ENCODE data around the gene CCDC85A. TPM values are rescaled to one million over a fixed set of nuclear protein-coding genes. Genes with fewer than 3 reads are reported as not detected.

Gene CCDC85A
- total and polyA plus RNA-seq, 10 donors: 0.07 to 2.6 (median 0.77) TPM

- DNase-seq: no peak
- WGBS, 5 donors: 51 to 74% (median 61%) methylated on average over 1 of the region's 1 CpG
- H3K4me1 ChIP-seq: no peaks in the 10 kb centered on the region
- TF ChIP-seq CTCF (IDR thresholded peaks at IDR 0.05 in 8 of 11, conservative IDR thresholded peaks at IDR 0.05 in 3 of 11) (no peak), POLR2A (IDR thresholded peaks at IDR 0.05) (no peak), POLR2AphosphoS5 (IDR thresholded peaks at IDR 0.05) (no peak)
- intact Hi-C loops (cut with DNase I; ENCODE audit: low total_unique reads): no loop called here
- no peaks in the 10 kb centered on the region for H3K27me3 ChIP-seq (replicated peaks in 1 of 7)
- peaks cover 0 to 47% (median 25%) of the 10 kb centered on the region in 8 donors for H3K9me3 ChIP-seq
- no peak overlapping the region for H3K27ac ChIP-seq
- H3K4me3 ChIP-seq: no peak overlapping the region
- no peaks in the 10 kb centered on the region for H3K36me3 ChIP-seq
These were observed 55.6 kb downstream of the CCDC85A start for GRCh38 chr2:56239437-56239836.

GRCh38 chr2:56240210-56240609 lies 56.4 kb downstream of the CCDC85A start:
- Histone ChIP-seq H3K27ac (no peak overlapping the region), H3K4me1 (no peaks in the 10 kb centered on the region), H3K9me3 (peaks cover 0 to 49% (median 25%) of the 10 kb centered on the region in 8 donors), H3K36me3 (no peaks in the 10 kb centered on the region), H3K27me3 (replicated peaks in 1 of 7) (no peaks in the 10 kb centered on the region), H3K4me3 (no peak overlapping the region)
- WGBS, 5 donors: 85 to 92% (median 91%) methylated on average over 5 of the region's 5 CpGs
- intact Hi-C loops (cut with DNase I; ENCODE audit: low total_unique reads): no loop called here
- no peak for DNase-seq
- TF ChIP-seq CTCF (IDR thresholded peaks at IDR 0.05 in 8 of 11, conservative IDR thresholded peaks at IDR 0.05 in 3 of 11): no peak
- TF ChIP-seq POLR2AphosphoS5 (IDR thresholded peaks at IDR 0.05): no peak
- no peak for TF ChIP-seq POLR2A (IDR thresholded peaks at IDR 0.05)

GRCh38 chr2:56244506-56244905 lies 60.7 kb downstream of the CCDC85A start:
- intact Hi-C loops (cut with DNase I; ENCODE audit: low total_unique reads): no loop called here
- H3K36me3 ChIP-seq: no peaks in the 10 kb centered on the region
- WGBS, 5 donors: 0 to 83% (median 62%) methylated on average over 1 of the region's 1 CpG
- DNase-seq: no peak
- H3K4me3 ChIP-seq: no peak overlapping the region
- TF ChIP-seq POLR2AphosphoS5 (IDR thresholded peaks at IDR 0.05) (no peak), POLR2A (IDR thresholded peaks at IDR 0.05) (no peak), CTCF (IDR thresholded peaks at IDR 0.05 in 8 of 11, conservative IDR thresholded peaks at IDR 0.05 in 3 of 11) (no peak)
- H3K4me1 ChIP-seq: peaks cover 0 to 4% (median 0%) of the 10 kb centered on the region in 6 donors
- peaks cover 0 to 49% (median 25%) of the 10 kb centered on the region in 8 donors for H3K9me3 ChIP-seq
- no peak overlapping the region for H3K27ac ChIP-seq
- H3K27me3 ChIP-seq (replicated peaks in 1 of 7): no peaks in the 10 kb centered on the region

GRCh38 chr2:56244911-56245530 lies 61.2 kb downstream of the CCDC85A start:
- H3K27me3 ChIP-seq (replicated peaks in 1 of 7): no peaks in the 10 kb centered on the region
- intact Hi-C loops (cut with DNase I; ENCODE audit: low total_unique reads): no loop called here
- H3K4me1 ChIP-seq: peaks cover 0 to 5% (median 0%) of the 10 kb centered on the region in 6 donors
- no peak overlapping the region for H3K27ac ChIP-seq
- DNase-seq: no peak
- no peaks in the 10 kb centered on the region for H3K36me3 ChIP-seq
- no peak overlapping the region for H3K4me3 ChIP-seq
- no peak for TF ChIP-seq CTCF (IDR thresholded peaks at IDR 0.05 in 8 of 11, conservative IDR thresholded peaks at IDR 0.05 in 3 of 11)
- whole genome bisulfite sequencing, 5 donors: 87 to 95% (median 91%) methylated on average over 1 of the region's 1 CpG
- peaks cover 0 to 44% (median 22%) of the 10 kb centered on the region in 8 donors for H3K9me3 ChIP-seq

All from spleen (tissue), 11 donors.